GM21723 (cell line): ENCODE data around the gene SPTSSB.

ENCODE experiments used
- ATAC-seq: cut with Tn5 transposase; IDR thresholded peaks from one replicate; pipeline ENCODE4 v1.9.1; 2021; ENCODE audit warnings: mild to moderate bottlenecking, moderate library complexity; ENCODE audit not compliant: unreplicated experiment

SPTSSB gene

GRCh38 chr3:161393310-161393709 lies 22.0 kb upstream of the SPTSSB start:
- ATAC-seq: no peak

- no peak for ATAC-seq
Measured at GRCh38 chr3:161392853-161393252, 21.5 kb upstream of the SPTSSB start.

- no peak for ATAC-seq
Measured at GRCh38 chr3:161390200-161390599, 18.9 kb upstream of the SPTSSB start.

- ATAC-seq: no peak
Measured at GRCh38 chr3:161389445-161390035, 18.2 kb upstream of the SPTSSB start.

- no peak for ATAC-seq
Measured at GRCh38 chr3:161388855-161389254, 17.5 kb upstream of the SPTSSB start.

- ATAC-seq: no peak
Measured at GRCh38 chr3:161386991-161387770, 15.9 kb upstream of the SPTSSB start.

- ATAC-seq: peak; percentile 58
Measured at GRCh38 chr3:161372321-161373260, 1.3 kb upstream of the SPTSSB start.

- no peak for ATAC-seq
Measured at GRCh38 chr3:161369531-161369930, 1.8 kb downstream of the SPTSSB start.

GRCh38 chr3:161366094-161366493 lies 5.2 kb downstream of the SPTSSB start:
- ATAC-seq: no peak

- no peak for ATAC-seq
Measured at GRCh38 chr3:161358488-161358887, 12.8 kb downstream of the SPTSSB start.

- ATAC-seq: no peak
Measured at GRCh38 chr3:161356287-161356686, 15.0 kb downstream of the SPTSSB start.

GRCh38 chr3:161355508-161355907 lies 15.8 kb downstream of the SPTSSB start:
- no peak for ATAC-seq

- no peak for ATAC-seq
Measured at GRCh38 chr3:161354554-161354953, 16.8 kb downstream of the SPTSSB start.

GRCh38 chr3:161351330-161351729 lies 20.0 kb downstream of the SPTSSB start:
- no peak for ATAC-seq

- ATAC-seq: no peak
Measured at GRCh38 chr3:161350916-161351315, 20.4 kb downstream of the SPTSSB start.

- no peak for ATAC-seq
Measured at GRCh38 chr3:161349529-161350312, 21.6 kb downstream of the SPTSSB start.

GRCh38 chr3:161348796-161349400 lies 22.4 kb downstream of the SPTSSB start:
- no peak for ATAC-seq

GRCh38 chr3:161347726-161348125 lies 23.6 kb downstream of the SPTSSB start:
- ATAC-seq: no peak

GRCh38 chr3:161345023-161345422 lies 26.3 kb downstream of the SPTSSB start:
- ATAC-seq: no peak

GRCh38 chr3:161343986-161344385 lies 27.3 kb downstream of the SPTSSB start:
- ATAC-seq: no peak
